ENCODE data around the gene CYP4A22.
"Not testable (repeated sequence)": the region's sequence is repeated elsewhere in the genome, so short reads cannot be mapped to it uniquely, and the experiment has no call there.

The CYP4A22 gene

DNA sequence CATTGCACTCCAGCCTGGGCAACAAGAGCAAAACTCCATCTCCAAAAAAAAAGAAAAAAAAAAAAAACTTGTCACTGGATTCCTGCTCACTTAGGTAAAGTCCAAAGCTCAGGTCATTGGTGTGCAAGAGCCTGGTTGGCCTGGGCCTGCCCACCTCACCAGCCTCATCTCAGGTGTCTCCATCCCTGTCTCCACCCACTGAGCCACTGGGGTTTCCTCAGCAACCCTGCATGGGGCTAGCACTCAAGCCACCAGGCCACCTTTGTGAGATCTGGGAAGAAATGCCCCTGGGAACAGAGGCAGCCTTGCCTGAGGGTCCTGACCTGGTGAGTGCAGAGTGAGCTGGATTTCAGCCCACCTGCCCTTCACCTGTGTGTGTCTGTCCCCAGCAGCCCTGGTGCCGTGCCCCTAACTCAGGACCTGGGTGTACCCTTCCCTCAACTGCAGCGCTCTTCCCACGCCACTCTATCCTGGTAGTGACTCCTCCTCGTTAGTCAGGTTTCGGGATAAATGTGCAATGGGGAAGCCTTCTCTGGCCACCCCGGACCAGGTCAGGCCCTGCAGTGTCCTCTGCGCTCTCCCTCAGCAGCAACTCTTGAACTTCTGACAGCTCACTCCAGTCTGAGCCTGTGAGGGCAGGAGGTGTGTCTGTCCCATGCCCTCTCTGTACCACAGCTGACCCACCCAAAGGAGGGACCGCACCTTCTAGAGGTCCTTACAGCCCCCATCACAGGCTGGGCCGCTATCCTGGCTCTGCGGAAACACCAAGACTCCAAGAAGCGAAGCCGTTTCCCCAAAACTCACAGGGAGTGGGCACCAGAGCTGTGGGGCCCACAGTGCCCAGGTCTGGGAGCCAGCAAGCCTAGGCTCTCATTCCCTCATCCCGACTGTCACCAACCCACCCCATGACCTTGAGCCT, 49.3 kb downstream of the CYP4A22 start:
- DNase-seq (ENCODE audit: low read depth) = no peak

DNA sequence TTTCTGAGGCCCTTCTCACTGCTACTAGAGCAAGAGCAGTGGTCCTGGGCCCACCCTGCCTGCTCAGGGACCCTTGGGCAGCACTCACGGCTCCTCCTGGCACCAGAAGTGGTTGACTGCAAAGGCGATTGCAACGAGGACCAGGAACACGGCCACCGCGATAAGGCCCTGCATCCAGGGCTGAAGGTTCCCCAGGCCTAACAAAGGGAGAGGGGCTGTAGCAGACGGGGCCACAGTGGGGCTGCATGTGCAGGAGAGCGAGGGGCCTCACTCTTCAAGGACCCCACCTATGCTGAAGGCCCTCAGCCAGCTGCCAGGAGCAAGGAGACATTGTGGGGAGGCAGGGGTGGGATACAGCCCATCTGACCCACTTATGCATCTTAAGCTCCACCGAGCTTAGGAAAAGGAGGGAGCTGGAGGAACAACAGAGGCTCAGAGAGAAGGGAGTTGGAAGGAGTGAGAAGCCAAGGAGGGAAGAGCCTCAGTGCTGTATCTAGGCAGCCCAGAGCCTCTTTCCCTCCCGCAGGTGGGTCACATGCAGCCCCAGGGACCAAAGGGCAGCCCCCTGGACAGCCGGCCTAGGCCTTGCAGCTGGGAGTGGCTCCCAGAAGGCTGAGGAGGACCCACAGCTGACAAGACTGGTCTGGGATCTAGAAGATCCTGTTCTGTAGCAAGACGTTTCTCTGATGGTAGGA, 50.1 kb downstream of the CYP4A22 start:
- no peak for DNase-seq (ENCODE audit: low read depth)

- no peak for DNase-seq (ENCODE audit: low read depth)
Measured at GRCh38 chr1:47187926-47188250, 50.6 kb downstream of the CYP4A22 start.

- no peak for DNase-seq (ENCODE audit: low read depth)
Measured at GRCh38 chr1:47188791-47189785, 51.8 kb downstream of the CYP4A22 start.

DNA sequence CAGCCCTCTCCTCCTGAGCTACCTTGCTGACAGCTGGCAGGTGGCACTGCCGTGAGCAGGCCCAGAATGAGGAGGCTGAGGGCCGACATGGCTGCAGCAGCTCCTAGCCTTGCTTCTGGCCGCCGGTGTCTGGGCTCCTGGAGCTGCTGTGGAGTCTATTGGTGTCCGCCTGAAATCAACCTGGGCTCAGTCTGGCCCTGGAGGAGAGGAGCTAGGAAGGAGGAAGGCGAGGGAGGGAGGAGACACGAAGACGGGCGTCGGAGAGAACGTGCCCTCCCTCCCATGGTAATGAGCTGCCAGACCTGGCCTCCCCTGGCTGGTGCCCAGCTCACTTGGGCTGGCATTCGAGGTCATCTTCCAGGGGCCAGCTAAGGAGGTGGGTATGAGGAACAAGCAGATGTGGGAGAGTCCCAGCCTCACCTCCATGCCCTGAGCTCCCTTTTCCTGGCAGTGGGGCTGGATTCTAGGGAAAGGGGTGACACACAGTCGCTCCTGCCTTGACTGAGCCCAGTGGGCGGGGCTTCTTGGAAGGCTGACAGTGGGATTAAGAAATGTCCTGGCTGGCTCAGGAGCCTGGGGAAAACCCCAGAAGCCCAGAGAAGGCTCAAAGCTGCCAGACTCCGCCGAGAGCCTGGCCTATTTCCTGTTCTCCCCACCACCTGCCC, 52.7 kb downstream of the CYP4A22 start, which contains the start of gene PDZK1IP1:
Gene PDZK1IP1 (minus strand): TSS at position 193 of the 665 bp plus-strand sequence. CDS start 104 bp downstream, at position 89.
- no peak for DNase-seq (ENCODE audit: low read depth)

- DNase-seq (ENCODE audit: low read depth) = no peak
Measured at GRCh38 chr1:47190509-47190855, 53.2 kb downstream of the CYP4A22 start.

GRCh38 chr1:47190857-47191256, 53.6 kb downstream of the CYP4A22 start:
- no peak for DNase-seq (ENCODE audit: low read depth)

DNA sequence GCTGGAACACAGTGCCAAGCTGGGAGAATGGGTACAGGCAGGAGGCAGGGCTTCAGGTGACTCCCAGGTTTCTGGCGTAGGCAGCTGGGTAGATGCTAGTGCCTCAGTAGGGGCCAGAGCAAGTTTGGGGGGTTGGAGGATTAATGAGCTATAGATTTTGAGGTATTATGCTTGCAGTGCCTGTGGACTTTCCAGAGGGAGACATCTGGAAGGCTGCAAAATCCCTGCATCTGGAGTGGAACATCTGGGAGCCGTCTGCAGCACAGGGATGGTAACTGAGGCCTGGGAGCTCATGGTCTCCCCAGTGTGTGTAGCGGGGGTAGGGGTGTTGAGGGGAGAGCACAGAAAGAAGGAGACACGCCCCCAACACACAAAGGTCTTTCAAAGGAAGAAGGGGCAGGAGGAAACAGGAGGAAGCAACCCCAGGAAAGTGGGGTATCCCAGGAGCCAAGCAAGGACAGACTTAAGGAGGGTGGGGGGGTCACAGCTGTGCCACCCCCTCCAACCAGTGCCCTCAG, 54.8 kb downstream of the CYP4A22 start:
- no peak for DNase-seq (ENCODE audit: low read depth)

GRCh38 chr1:47192458-47193384, 55.5 kb downstream of the CYP4A22 start:
- peak; percentile 43 for DNase-seq (ENCODE audit: low read depth)

- not testable (repeated sequence) for DNase-seq (ENCODE audit: low read depth)
Measured at GRCh38 chr1:47193496-47193895, 56.3 kb downstream of the CYP4A22 start.

- DNase-seq (ENCODE audit: low read depth) = no peak
Measured at GRCh38 chr1:47194311-47194710, 57.1 kb downstream of the CYP4A22 start.

- DNase-seq (ENCODE audit: low read depth) = not testable (repeated sequence)
Measured at GRCh38 chr1:47195981-47196380, 58.7 kb downstream of the CYP4A22 start.

DNA sequence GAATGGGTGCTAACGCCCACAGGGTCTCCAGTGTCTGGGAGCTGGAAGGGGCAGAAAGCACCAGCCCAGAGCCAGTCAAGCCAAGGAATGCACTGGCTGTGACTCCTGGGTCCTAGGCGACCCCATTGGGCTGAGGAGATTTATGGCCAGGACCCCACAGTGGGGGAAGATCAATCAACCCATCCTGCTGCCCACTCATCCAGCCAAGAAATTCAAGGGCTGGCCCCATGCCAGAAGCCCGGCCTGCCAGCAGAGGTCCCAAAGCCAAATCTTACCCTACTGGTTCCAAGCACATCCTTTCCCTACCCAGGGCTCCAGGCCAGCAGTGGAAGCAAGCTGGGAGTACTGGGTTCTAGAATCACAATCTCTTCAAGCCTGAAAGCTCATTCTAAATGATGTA, 59.4 kb downstream of the CYP4A22 start:
- no peak for DNase-seq (ENCODE audit: low read depth)

DNA sequence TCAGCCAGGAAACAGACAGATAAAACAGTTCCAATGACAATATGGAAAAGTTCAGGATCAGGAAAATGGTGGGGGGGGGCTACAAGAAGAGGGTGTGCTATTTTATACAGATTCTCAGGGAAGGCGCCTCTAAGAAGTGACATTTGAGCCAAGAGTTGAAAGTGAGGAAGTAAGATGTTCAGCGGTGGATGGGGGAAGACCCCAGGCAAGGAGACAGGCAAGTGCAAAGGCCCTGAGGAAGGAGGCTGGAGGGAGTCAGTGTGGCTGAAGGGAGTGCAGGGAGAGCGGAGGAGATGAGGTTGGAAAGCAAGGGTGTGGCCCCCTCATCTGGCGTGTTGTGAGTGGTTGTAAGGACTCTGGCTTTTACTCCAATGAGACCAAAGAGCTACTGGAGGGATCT, 61.0 kb downstream of the CYP4A22 start:
- DNase-seq (ENCODE audit: low read depth) = no peak
